NCI-H345 (cell line): ENCODE data around the gene BLZF1.
"Not testable (repeated sequence)": the region's sequence is repeated elsewhere in the genome, so short reads cannot be mapped to it uniquely, and the experiment has no call there.

ENCODE experiments used
- DNase-seq: peaks from one replicate; lab custom pipeline; 2025; lab: John Stamatoyannopoulos, UW

BLZF1 gene

GRCh38 chr1:169367686-169368405 is at the start of gene BLZF1, which contains the start of gene NME7:
BLZF1 (plus strand) TSS chr1:169368195; CDS start chr1:169369523, 1,328 bp downstream.
NME7 (minus strand) TSS chr1:169367797; CDS start chr1:169367710, 87 bp downstream.
- DNase-seq, result peak; percentile 98

- no peak for DNase-seq
These were observed 49.3 kb upstream of the BLZF1 start for GRCh38 chr1:169318536-169319244.

GRCh38 chr1:169321539-169321938 is 46.5 kb upstream of the BLZF1 start:
- DNase-seq, result no peak

- no peak for DNase-seq
These were observed 45.9 kb upstream of the BLZF1 start for GRCh38 chr1:169322138-169322537.

- DNase-seq, result no peak
These were observed 42.9 kb upstream of the BLZF1 start for GRCh38 chr1:169325117-169325516.

- no peak for DNase-seq
These were observed 41.6 kb upstream of the BLZF1 start for GRCh38 chr1:169326261-169326955.

- no peak for DNase-seq
These were observed 41.1 kb upstream of the BLZF1 start for GRCh38 chr1:169326956-169327268.

- no peak for DNase-seq
These were observed 40.1 kb upstream of the BLZF1 start for GRCh38 chr1:169327875-169328274.

GRCh38 chr1:169329383-169329782 is 38.6 kb upstream of the BLZF1 start:
- no peak for DNase-seq

GRCh38 chr1:169330927-169331326 is 37.1 kb upstream of the BLZF1 start:
- DNase-seq, result no peak

GRCh38 chr1:169334727-169335126 is 33.3 kb upstream of the BLZF1 start:
- DNase-seq, result not testable (repeated sequence)

- not testable (repeated sequence) for DNase-seq
These were observed 30.9 kb upstream of the BLZF1 start for GRCh38 chr1:169336947-169337715.

- no peak for DNase-seq
These were observed 29.4 kb upstream of the BLZF1 start for GRCh38 chr1:169338617-169339016.

GRCh38 chr1:169339773-169340172 is 28.2 kb upstream of the BLZF1 start:
- no peak for DNase-seq

- DNase-seq, result no peak
These were observed 27.1 kb upstream of the BLZF1 start for GRCh38 chr1:169340882-169341281.

- not testable (repeated sequence) for DNase-seq
These were observed 25.9 kb upstream of the BLZF1 start for GRCh38 chr1:169342096-169342495.

- no peak for DNase-seq
These were observed 22.5 kb upstream of the BLZF1 start for GRCh38 chr1:169345511-169345910.

GRCh38 chr1:169346036-169346589 is 21.9 kb upstream of the BLZF1 start:
- DNase-seq, result no peak

- DNase-seq, result no peak
These were observed 20.2 kb upstream of the BLZF1 start for GRCh38 chr1:169347688-169348382.

- DNase-seq, result peak; percentile 49
These were observed 19.5 kb upstream of the BLZF1 start for GRCh38 chr1:169348383-169349036.

GRCh38 chr1:169360415-169360814 is 7.6 kb upstream of the BLZF1 start:
- DNase-seq, result no peak
